SK-N-SH treated with all-trans-retinoic acid at 6 μM for 48 hours (cell line): ENCODE data around the gene AGPAT4.

Experiments
- ATAC-seq: fragments of 200-7000 bp; cut with Tn5 transposase; 3 replicates; pipeline ENCODE4 v1.9.1; 2020; ENCODE audit warnings: mild to moderate bottlenecking, moderate library complexity
- ARNTL ChIP-seq: fragments of 450-650 bp; formaldehyde crosslinking; IDR thresholded peaks from 2 replicates; pipeline ENCODE4 v1.5.0; 2020; ENCODE audit warnings: low read depth, mild to moderate bottlenecking, moderate library complexity, borderline replicate concordance
- BACH2 ChIP-seq: fragments of 250-450 bp; sonication (Bioruptor Pico); IDR thresholded peaks from 2 replicates; pipeline ENCODE4 v1.9.0; 2021; ENCODE audit warnings: mild to moderate bottlenecking, borderline replicate concordance
- CSDC2 ChIP-seq: fragments of 250-450 bp; sonication (Bioruptor Pico); IDR thresholded peaks from 2 replicates; pipeline ENCODE4 v1.5.0; 2020; ENCODE audit warnings: mild to moderate bottlenecking, moderate library complexity
- ESRRG ChIP-seq: fragments of 250-450 bp; sonication (Bioruptor Pico); IDR thresholded peaks from 2 replicates; pipeline ENCODE4 v1.6.1; 2021; ENCODE audit warnings: mild to moderate bottlenecking
- GLIS3 ChIP-seq: fragments of 250-450 bp; sonication (Bioruptor Pico); IDR thresholded peaks from 2 replicates; pipeline ENCODE4 v1.5.0; 2020; ENCODE audit warnings: mild to moderate bottlenecking, moderate library complexity
- ISL1 ChIP-seq: fragments of 250-450 bp; sonication (Bioruptor Pico); IDR thresholded peaks from 2 replicates; pipeline ENCODE4 v2.1.2; 2022; ENCODE audit warnings: mild to moderate bottlenecking, moderate library complexity
- OSR1 ChIP-seq: fragments of 250-450 bp; sonication (Bioruptor Pico); IDR thresholded peaks from 2 replicates; pipeline ENCODE4 v1.8.0; 2022; ENCODE audit warnings: moderate library complexity, mild to moderate bottlenecking, inconsistent platforms
- PPARA ChIP-seq: fragments of 250-450 bp; sonication (Bioruptor Pico); IDR thresholded peaks from 2 replicates; pipeline ENCODE4 v1.5.0; 2020; ENCODE audit warnings: mild to moderate bottlenecking, borderline replicate concordance
- SNAI2 ChIP-seq: fragments of 250-450 bp; sonication (Bioruptor Pico); IDR thresholded peaks from 2 replicates; pipeline ENCODE4 v1.5.0; 2020; ENCODE audit warnings: mild to moderate bottlenecking, moderate library complexity
- TCF4 ChIP-seq: fragments of 250-450 bp; sonication (Bioruptor Pico); IDR thresholded peaks from 2 replicates; pipeline ENCODE4 v1.8.0; 2021; ENCODE audit warnings: mild to moderate bottlenecking, moderate library complexity, borderline replicate concordance
- TOX ChIP-seq: fragments of 250-450 bp; sonication (Bioruptor Pico); IDR thresholded peaks from 2 replicates; pipeline ENCODE4 v1.8.0; 2021; ENCODE audit warnings: mild to moderate bottlenecking, moderate library complexity, borderline replicate concordance
- ZC3H10 ChIP-seq: fragments of 250-450 bp; sonication (Bioruptor Pico); IDR thresholded peaks from 2 replicates; pipeline ENCODE4 v1.5.1; 2021; ENCODE audit warnings: mild to moderate bottlenecking, moderate library complexity
- ZFP3 ChIP-seq: fragments of 250-450 bp; sonication (Bioruptor Pico); IDR thresholded peaks from 2 replicates; pipeline ENCODE4 v1.5.0; 2020; ENCODE audit warnings: mild to moderate bottlenecking, moderate library complexity
- ZNF565 ChIP-seq: fragments of 450-650 bp; formaldehyde crosslinking; conservative IDR thresholded peaks from 2 replicates; pipeline ENCODE4 v1.5.0; 2020; ENCODE audit warnings: low read depth, mild to moderate bottlenecking, moderate library complexity
- ZNF70 ChIP-seq: fragments of 450-650 bp; formaldehyde crosslinking; IDR thresholded peaks from 2 replicates; pipeline ENCODE4 v1.5.0; 2020; ENCODE audit warnings: mild to moderate bottlenecking, moderate library complexity
- ZNF8 ChIP-seq: fragments of 450-650 bp; formaldehyde crosslinking; IDR thresholded peaks from 2 replicates; pipeline ENCODE4 v1.5.0; 2020; ENCODE audit warnings: mild to moderate bottlenecking, moderate library complexity
- TF ChIP-seq, protein P1 (sequence below): fragments of 250-450 bp; sonication (Bioruptor Pico); IDR thresholded peaks from 2 replicates; pipeline ENCODE4 v1.5.1; 2021; ENCODE audit warnings: mild to moderate bottlenecking, moderate library complexity
- TF ChIP-seq, protein P2 (sequence below): fragments of 250-450 bp; sonication (Bioruptor Pico); IDR thresholded peaks from 2 replicates; pipeline ENCODE4 v1.5.0; 2020; ENCODE audit warnings: mild to moderate bottlenecking, moderate library complexity
- TF ChIP-seq, protein P3 (sequence below): fragments of 250-450 bp; sonication (Bioruptor Pico); IDR thresholded peaks from 2 replicates; pipeline ENCODE4 v1.8.0; 2021; ENCODE audit warnings: low read depth, mild to moderate bottlenecking, moderate library complexity, borderline replicate concordance
- TF ChIP-seq, protein P4 (sequence below): fragments of 250-450 bp; sonication (Bioruptor Pico); IDR thresholded peaks from 2 replicates; pipeline ENCODE4 v1.8.0; 2020; ENCODE audit warnings: mild to moderate bottlenecking, moderate library complexity, borderline replicate concordance
- TF ChIP-seq, protein P5 (sequence below): fragments of 250-450 bp; sonication (Bioruptor Pico); IDR thresholded peaks from 2 replicates; pipeline ENCODE4 v1.5.1; 2020; ENCODE audit warnings: low read depth, mild to moderate bottlenecking, moderate library complexity

The AGPAT4 gene

DNA sequence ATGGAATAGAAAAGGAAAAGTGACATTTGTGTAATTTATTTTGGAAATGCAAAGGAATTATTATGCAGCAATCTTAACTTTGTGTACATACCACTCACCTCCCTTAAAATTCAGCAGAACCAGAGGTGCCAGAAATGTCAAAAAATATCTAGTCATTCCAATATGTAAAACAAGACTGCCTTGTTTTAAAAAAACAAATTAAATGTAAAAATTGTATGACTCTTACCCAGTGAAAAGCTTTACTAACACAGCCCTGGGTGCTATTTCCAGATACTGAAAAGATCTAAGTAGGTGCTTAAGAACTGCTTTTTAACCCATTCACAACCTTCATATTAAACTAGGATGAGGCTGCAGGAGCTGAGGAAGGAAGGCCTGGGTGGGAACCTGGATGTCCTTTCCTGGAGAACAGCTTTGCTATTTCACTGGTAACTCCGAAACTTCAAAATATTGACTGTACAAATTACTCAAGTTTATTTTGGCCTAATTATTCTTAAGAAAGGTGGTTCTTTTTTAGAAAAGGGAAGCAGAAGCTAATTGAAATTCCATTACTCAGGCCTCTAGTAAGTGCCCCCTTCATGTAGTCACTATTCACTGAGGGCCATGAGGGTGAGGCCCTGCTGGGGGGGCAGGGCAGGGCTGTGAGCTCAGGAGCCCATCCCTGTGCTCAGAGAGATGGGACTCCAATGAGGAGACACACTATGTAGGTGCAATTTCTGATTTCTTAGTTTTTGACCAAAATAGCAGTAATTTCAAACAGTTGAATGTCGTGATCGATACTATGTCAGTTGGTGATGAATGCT, 142.7 kb downstream of the AGPAT4 start (continued):
- TF ChIP-seq, protein P1, sequence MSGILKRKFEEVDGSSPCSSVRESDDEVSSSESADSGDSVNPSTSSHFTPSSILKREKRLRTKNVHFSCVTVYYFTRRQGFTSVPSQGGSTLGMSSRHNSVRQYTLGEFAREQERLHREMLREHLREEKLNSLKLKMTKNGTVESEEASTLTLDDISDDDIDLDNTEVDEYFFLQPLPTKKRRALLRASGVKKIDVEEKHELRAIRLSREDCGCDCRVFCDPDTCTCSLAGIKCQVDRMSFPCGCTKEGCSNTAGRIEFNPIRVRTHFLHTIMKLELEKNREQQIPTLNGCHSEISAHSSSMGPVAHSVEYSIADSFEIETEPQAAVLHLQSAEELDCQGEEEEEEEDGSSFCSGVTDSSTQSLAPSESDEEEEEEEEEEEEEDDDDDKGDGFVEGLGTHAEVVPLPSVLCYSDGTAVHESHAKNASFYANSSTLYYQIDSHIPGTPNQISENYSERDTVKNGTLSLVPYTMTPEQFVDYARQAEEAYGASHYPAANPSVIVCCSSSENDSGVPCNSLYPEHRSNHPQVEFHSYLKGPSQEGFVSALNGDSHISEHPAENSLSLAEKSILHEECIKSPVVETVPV (CRISPR knock-in tag): no peak

DNA sequence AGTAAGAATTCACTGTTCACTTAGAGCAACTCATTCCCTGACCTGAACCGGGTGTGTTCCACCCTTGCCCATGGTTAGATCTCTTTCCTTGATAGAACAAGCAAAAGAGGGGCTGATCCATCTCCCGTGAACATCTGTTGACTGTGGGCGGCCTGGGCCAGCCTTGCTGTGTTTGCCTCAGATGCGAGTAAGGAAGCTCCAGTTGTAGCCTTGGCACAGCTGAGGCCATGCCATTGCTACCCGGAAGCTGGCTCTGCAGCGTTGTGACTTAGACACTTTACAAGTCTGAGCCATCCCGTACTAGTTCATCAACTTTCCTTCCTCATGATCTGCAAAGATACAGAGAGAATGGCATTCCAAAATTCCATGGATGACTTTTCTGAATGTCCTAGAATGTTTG, 143.3 kb downstream of the AGPAT4 start:
- no peak for ATAC-seq
- no peak for TF ChIP-seq ZNF8 (CRISPR knock-in tag)
- TF ChIP-seq ZC3H10 (CRISPR knock-in tag): no peak
- TF ChIP-seq, protein P2, sequence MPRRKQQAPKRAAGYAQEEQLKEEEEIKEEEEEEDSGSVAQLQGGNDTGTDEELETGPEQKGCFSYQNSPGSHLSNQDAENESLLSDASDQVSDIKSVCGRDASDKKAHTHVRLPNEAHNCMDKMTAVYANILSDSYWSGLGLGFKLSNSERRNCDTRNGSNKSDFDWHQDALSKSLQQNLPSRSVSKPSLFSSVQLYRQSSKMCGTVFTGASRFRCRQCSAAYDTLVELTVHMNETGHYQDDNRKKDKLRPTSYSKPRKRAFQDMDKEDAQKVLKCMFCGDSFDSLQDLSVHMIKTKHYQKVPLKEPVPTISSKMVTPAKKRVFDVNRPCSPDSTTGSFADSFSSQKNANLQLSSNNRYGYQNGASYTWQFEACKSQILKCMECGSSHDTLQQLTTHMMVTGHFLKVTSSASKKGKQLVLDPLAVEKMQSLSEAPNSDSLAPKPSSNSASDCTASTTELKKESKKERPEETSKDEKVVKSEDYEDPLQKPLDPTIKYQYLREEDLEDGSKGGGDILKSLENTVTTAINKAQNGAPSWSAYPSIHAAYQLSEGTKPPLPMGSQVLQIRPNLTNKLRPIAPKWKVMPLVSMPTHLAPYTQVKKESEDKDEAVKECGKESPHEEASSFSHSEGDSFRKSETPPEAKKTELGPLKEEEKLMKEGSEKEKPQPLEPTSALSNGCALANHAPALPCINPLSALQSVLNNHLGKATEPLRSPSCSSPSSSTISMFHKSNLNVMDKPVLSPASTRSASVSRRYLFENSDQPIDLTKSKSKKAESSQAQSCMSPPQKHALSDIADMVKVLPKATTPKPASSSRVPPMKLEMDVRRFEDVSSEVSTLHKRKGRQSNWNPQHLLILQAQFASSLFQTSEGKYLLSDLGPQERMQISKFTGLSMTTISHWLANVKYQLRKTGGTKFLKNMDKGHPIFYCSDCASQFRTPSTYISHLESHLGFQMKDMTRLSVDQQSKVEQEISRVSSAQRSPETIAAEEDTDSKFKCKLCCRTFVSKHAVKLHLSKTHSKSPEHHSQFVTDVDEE (CRISPR knock-in tag): no peak
- TF ChIP-seq, protein P3, sequence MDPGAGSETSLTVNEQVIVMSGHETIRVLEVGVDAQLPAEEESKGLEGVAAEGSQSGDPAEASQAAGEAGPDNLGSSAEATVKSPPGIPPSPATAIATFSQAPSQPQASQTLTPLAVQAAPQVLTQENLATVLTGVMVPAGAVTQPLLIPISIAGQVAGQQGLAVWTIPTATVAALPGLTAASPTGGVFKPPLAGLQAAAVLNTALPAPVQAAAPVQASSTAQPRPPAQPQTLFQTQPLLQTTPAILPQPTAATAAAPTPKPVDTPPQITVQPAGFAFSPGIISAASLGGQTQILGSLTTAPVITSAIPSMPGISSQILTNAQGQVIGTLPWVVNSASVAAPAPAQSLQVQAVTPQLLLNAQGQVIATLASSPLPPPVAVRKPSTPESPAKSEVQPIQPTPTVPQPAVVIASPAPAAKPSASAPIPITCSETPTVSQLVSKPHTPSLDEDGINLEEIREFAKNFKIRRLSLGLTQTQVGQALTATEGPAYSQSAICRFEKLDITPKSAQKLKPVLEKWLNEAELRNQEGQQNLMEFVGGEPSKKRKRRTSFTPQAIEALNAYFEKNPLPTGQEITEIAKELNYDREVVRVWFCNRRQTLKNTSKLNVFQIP (CRISPR knock-in tag): no peak
- TF ChIP-seq ARNTL: no peak
- no peak for TF ChIP-seq ZNF565 (CRISPR knock-in tag)

DNA sequence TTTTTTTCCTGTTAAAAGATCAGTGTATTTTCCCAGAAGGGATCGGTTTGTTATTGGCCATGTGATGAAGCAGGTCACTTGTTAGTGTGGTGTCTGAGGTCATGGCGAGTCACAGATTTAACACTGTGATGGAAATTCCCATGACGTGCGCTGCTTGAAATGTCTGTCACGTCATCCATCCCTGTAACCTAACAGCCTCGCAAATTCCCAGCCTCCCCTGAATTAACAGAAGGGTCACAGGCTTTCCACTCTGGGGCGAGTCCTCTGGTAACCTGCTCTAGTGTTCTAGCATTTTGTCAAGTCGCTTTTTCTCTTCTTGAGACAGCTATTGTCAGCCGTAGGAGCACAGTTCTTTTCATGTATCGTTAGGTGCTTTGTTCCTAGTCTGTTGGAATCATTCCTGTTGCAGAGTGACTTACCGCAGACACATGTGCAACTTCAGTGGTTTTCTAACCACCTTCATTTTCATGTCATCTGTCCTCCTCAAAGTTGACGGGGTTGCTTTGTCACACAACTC, 145.1 kb downstream of the AGPAT4 start:
- TF ChIP-seq ZNF70 (no peak), PPARA (no peak), ZNF8 (CRISPR knock-in tag) (no peak), ISL1 (CRISPR knock-in tag) (no peak)
- no peak; the same call in 2 of the 3 replicates for ATAC-seq

DNA sequence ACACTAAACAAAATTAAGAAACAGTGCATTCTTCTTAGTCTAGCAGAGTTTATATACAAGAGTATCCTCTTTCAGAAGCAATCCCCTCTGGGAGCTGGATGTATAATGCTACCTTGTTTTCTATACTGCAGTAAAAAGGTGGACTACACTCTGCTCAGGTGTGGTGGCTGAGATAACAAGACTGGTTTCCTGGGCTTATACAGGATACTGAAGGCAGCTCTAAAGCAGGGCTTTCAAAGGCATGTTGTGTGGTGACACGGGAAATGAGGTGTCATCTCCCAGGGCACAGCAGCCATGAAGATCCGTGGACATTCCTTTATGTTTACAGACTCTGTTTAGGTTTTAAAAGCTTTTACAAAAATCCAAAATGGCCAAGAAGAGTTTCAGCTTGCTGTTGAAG, 145.6 kb downstream of the AGPAT4 start:
- TF ChIP-seq PPARA: no peak
- TF ChIP-seq SNAI2: no peak
- no peak for TF ChIP-seq ESRRG (CRISPR knock-in tag)
- TF ChIP-seq, protein P4, sequence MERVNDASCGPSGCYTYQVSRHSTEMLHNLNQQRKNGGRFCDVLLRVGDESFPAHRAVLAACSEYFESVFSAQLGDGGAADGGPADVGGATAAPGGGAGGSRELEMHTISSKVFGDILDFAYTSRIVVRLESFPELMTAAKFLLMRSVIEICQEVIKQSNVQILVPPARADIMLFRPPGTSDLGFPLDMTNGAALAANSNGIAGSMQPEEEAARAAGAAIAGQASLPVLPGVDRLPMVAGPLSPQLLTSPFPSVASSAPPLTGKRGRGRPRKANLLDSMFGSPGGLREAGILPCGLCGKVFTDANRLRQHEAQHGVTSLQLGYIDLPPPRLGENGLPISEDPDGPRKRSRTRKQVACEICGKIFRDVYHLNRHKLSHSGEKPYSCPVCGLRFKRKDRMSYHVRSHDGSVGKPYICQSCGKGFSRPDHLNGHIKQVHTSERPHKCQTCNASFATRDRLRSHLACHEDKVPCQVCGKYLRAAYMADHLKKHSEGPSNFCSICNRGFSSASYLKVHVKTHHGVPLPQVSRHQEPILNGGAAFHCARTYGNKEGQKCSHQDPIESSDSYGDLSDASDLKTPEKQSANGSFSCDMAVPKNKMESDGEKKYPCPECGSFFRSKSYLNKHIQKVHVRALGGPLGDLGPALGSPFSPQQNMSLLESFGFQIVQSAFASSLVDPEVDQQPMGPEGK (CRISPR knock-in tag): no peak
- no peak for TF ChIP-seq ZFP3 (CRISPR knock-in tag)
- TF ChIP-seq OSR1 (CRISPR knock-in tag): no peak
- TF ChIP-seq TCF4 (CRISPR knock-in tag): no peak
- TF ChIP-seq, protein P5, sequence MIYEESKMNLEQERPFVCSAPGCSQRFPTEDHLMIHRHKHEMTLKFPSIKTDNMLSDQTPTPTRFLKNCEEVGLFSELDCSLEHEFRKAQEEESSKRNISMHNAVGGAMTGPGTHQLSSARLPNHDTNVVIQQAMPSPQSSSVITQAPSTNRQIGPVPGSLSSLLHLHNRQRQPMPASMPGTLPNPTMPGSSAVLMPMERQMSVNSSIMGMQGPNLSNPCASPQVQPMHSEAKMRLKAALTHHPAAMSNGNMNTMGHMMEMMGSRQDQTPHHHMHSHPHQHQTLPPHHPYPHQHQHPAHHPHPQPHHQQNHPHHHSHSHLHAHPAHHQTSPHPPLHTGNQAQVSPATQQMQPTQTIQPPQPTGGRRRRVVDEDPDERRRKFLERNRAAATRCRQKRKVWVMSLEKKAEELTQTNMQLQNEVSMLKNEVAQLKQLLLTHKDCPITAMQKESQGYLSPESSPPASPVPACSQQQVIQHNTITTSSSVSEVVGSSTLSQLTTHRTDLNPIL (CRISPR knock-in tag): no peak
- TF ChIP-seq ZC3H10 (CRISPR knock-in tag): no peak
- no peak for TF ChIP-seq ARNTL
- no peak for TF ChIP-seq ISL1 (CRISPR knock-in tag)
- no peak for TF ChIP-seq ZNF8 (CRISPR knock-in tag)
- TF ChIP-seq, protein P1 (CRISPR knock-in tag): no peak
- TF ChIP-seq, protein P2 (CRISPR knock-in tag): no peak
- TF ChIP-seq GLIS3 (CRISPR knock-in tag): no peak
- TF ChIP-seq TOX: no peak
- no peak for TF ChIP-seq CSDC2 (CRISPR knock-in tag)
- TF ChIP-seq BACH2 (CRISPR knock-in tag): no peak
- TF ChIP-seq, all 23 proteins: peak for 0
- no peak for ATAC-seq
